Activated CD8-positive, alpha-beta memory T cell treated with anti-CD3 and anti-CD28 coated beads, Interleukin-2, amount 10 ng/mL, durations not matched to agents 7 days and 5 days (primary cell): Measurements from ENCODE around the gene ALDH1L1. TPM values are rescaled to one million over a fixed set of nuclear protein-coding genes. Genes with fewer than 3 reads are reported as not detected.

Experiments used
- ATAC-seq: fragments of 150-1000 bp; cut with Tn5 transposase; one replicate; pipeline ENCODE4 v1.10.0; 2021; ENCODE audit warnings: moderate library complexity
- CTCF ChIA-PET: fragments of 350-600 bp; sonication (Branson Sonifier 250); formaldehyde crosslinking; loops from one replicate; lab custom pipeline; 2021; ENCODE audit warnings: antibody characterized with exemption; lab: Charles Lee
- DNase-seq: peaks from one replicate; pipeline ENCODE4 v3.0.0-alpha.2; 2020
- H3K27ac Mint-ChIP-seq: one replicate; pipeline ENCODE4 v1.8.0; 2021; ENCODE audit warnings: mild to moderate bottlenecking, mixed read lengths
- H3K27me3 Mint-ChIP-seq: one replicate; pipeline ENCODE4 v1.8.0; 2021; ENCODE audit warnings: mixed read lengths
- H3K36me3 Mint-ChIP-seq: one replicate; pipeline ENCODE4 v1.8.0; 2021; ENCODE audit warnings: mild to moderate bottlenecking, mixed read lengths
- H3K4me1 Mint-ChIP-seq: one replicate; pipeline ENCODE4 v1.8.0; 2021; ENCODE audit warnings: mixed read lengths
- H3K4me3 Mint-ChIP-seq: one replicate; pipeline ENCODE4 v1.8.0; 2021; ENCODE audit warnings: mild to moderate bottlenecking, moderate library complexity, mixed read lengths
- H3K9me3 Mint-ChIP-seq: one replicate; pipeline ENCODE4 v1.8.0; 2022; ENCODE audit warnings: low read depth, mixed read lengths
- total RNA-seq, 2 experiments: library from RNA; stranded (reverse); gene quantifications; one replicate each; pipeline ENCODE4 v1.2.3, GENCODE V29; 2021

The ALDH1L1 gene
- total RNA-seq, 2 experiments from 2014 or later: not detected

- no peaks in the 10 kb centered on the region for H3K27me3 Mint-ChIP-seq
- no peaks in the 10 kb centered on the region for H3K9me3 Mint-ChIP-seq
- no peak overlapping the region for H3K27ac Mint-ChIP-seq
- DNase-seq (peak; percentile 23), ATAC-seq (no peak)
- no peak overlapping the region for H3K4me3 Mint-ChIP-seq
- H3K36me3 Mint-ChIP-seq: no peaks in the 10 kb centered on the region
- H3K4me1 Mint-ChIP-seq: no peaks in the 10 kb centered on the region
- CTCF ChIA-PET: no interaction called here
Measured at GRCh38 chr3:126156468-126156867, 23.9 kb downstream of the ALDH1L1 start.

- CTCF ChIA-PET: no interaction called here
Measured at GRCh38 chr3:126155819-126156218, 24.6 kb downstream of the ALDH1L1 start.

GRCh38 chr3:126155280-126155640 lies 25.1 kb downstream of the ALDH1L1 start:
- ATAC-seq (no peak), DNase-seq (no peak)
- no peak overlapping the region for H3K27ac Mint-ChIP-seq
- no peaks in the 10 kb centered on the region for H3K36me3 Mint-ChIP-seq
- no peaks in the 10 kb centered on the region for H3K27me3 Mint-ChIP-seq
- no peaks in the 10 kb centered on the region for H3K9me3 Mint-ChIP-seq
- CTCF ChIA-PET: no interaction called here
- no peak overlapping the region for H3K4me3 Mint-ChIP-seq
- H3K4me1 Mint-ChIP-seq: no peaks in the 10 kb centered on the region

More at GRCh38 chr3:126155819-126156218, 24.6 kb downstream of the ALDH1L1 start:
- no peaks in the 10 kb centered on the region for H3K9me3 Mint-ChIP-seq
- no peaks in the 10 kb centered on the region for H3K27me3 Mint-ChIP-seq
- no peaks in the 10 kb centered on the region for H3K4me1 Mint-ChIP-seq
- ATAC-seq: no peak
- H3K27ac Mint-ChIP-seq: no peak overlapping the region
- no peak for DNase-seq
- H3K36me3 Mint-ChIP-seq: no peaks in the 10 kb centered on the region
- H3K4me3 Mint-ChIP-seq: no peak overlapping the region

DNA sequence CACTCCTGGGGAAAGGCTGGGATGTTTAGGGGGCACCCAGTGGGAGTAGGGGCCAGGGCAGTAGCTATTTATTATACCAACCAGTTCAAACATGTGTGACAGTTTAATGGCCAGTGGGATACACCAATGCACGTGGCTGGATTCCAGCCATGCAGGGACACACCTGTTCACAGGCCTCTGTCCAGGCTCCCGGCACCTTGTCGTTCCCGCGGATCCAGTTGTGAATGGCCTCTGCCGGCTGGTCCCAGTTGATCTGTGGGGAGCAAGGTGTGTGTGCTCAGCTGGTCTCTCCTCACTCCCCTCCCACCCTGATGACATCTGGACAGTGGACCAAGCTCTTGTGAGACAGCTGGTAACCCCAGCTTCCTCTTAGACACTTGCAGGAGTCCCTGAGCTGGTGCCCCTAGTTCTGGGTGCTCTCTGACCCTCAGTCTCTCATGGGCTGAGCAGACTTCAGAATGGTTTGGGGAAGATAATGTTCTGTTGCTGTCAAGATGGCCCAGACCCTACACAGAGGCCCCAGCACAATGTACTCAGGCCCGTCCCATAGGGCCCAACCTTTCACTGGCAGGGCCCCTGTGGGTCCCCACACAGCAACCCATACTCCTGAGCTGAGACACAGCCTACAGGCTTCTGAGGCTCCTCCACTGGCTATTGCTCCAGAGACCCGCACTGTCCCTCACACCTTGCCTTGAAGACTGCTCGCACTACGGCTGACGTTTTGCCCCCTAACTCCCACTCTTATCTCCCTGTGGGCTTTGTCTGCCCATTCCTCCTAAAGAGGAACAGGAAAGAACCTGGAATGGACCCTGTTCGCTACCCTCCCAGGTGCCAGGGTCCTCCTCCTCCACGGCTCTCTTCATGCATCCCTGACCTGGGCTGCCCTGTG lies 25.8 kb downstream of the ALDH1L1 start:
- CTCF ChIA-PET: no interaction called here
- H3K4me1 Mint-ChIP-seq: no peaks in the 10 kb centered on the region

GRCh38 chr3:126153695-126154360 lies 26.6 kb downstream of the ALDH1L1 start:
- Mint-ChIP-seq H3K36me3 (no peaks in the 10 kb centered on the region), H3K9me3 (no peaks in the 10 kb centered on the region), H3K4me1 (no peaks in the 10 kb centered on the region), H3K27ac (no peak overlapping the region), H3K4me3 (no peak overlapping the region), H3K27me3 (no peaks in the 10 kb centered on the region)
- no peak for ATAC-seq
- peak; percentile 25 for DNase-seq
- CTCF ChIA-PET: no interaction called here

More for the DNA sequence above, 25.8 kb downstream of the ALDH1L1 start:
- DNase-seq (peak; percentile 29), ATAC-seq (no peak)
- H3K9me3 Mint-ChIP-seq: no peaks in the 10 kb centered on the region
- no peaks in the 10 kb centered on the region for H3K27me3 Mint-ChIP-seq
- no peak overlapping the region for H3K4me3 Mint-ChIP-seq
- H3K27ac Mint-ChIP-seq: no peak overlapping the region
- H3K36me3 Mint-ChIP-seq: no peaks in the 10 kb centered on the region

GRCh38 chr3:126152901-126153694 lies 27.3 kb downstream of the ALDH1L1 start:
- Mint-ChIP-seq H3K4me3 (no peak overlapping the region), H3K36me3 (no peaks in the 10 kb centered on the region), H3K27me3 (no peaks in the 10 kb centered on the region), H3K4me1 (no peaks in the 10 kb centered on the region), H3K27ac (no peak overlapping the region), H3K9me3 (no peaks in the 10 kb centered on the region)
- ATAC-seq (no peak), DNase-seq (peak; percentile 21)
- CTCF ChIA-PET: no interaction called here

DNA sequence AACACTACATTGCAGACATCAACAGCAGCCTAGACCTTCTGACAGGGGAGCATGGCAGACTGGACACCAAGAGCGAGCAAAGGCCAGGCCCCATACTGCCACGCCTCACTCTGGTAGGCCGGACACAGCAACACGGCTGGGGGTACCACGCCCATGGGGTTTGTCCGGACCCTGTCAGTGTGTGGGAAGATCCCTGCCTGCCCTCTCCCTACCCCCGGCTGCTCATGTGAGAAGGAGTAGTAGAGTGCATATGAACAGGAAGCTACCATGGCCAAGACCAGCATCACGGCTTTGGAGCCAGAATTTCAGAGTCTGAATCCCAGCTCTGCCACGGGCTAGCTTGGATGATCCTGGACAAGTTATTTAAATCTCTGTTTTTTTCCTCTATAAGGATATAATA lies 27.9 kb downstream of the ALDH1L1 start:
- no peak overlapping the region for H3K27ac Mint-ChIP-seq
- no peaks in the 10 kb centered on the region for H3K9me3 Mint-ChIP-seq
- ATAC-seq (no peak), DNase-seq (no peak)
- no peaks in the 10 kb centered on the region for H3K27me3 Mint-ChIP-seq
- H3K36me3 Mint-ChIP-seq: no peaks in the 10 kb centered on the region
- H3K4me1 Mint-ChIP-seq: no peaks in the 10 kb centered on the region
- CTCF ChIA-PET: no interaction called here
- H3K4me3 Mint-ChIP-seq: no peak overlapping the region

DNA sequence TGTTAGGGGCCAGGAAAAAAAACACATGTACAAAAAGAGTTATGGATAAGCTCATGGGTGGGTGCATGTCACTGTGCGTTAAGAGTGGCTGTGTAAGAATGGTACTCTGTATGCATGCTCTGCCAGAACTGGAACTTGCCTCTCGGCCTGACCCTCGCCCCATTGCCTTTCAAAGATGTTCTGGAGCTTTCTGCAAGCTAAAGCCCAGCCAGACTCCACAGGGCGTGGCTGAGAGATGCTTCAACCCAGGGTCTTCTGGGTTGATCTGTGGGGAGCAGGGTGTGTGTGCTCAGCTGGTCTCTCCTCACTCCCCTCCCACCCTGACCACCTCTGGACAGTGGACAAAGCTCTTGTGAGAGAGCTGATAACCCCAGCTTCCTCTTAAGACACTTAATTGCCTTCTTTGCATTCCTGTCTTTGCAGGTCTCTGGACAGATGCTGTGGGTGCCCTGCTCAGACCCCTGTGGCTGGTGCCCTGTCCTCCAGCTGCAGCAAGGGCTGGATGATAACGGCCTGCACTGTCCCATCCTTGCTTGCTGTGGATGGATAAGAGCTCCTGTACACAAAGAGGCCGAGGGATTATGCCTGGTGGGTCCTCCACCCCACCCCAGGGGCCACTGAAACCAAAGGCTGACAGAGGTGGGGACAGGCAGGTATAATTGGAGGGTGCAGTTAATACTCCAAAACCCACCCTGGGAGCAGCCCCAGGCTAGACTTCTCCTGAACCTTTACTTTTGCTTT lies 28.7 kb downstream of the ALDH1L1 start:
- DNase-seq (no peak), ATAC-seq (no peak)
- Mint-ChIP-seq H3K9me3 (no peaks in the 10 kb centered on the region), H3K4me3 (no peak overlapping the region), H3K36me3 (no peaks in the 10 kb centered on the region), H3K27ac (no peak overlapping the region), H3K4me1 (no peaks in the 10 kb centered on the region), H3K27me3 (no peaks in the 10 kb centered on the region)
- CTCF ChIA-PET: no interaction called here

GRCh38 chr3:126149960-126150515 lies 30.3 kb downstream of the ALDH1L1 start:
- DNase-seq (peak; percentile 31), ATAC-seq (no peak)
- Mint-ChIP-seq H3K4me3 (no peak overlapping the region), H3K4me1 (no peaks in the 10 kb centered on the region), H3K27me3 (no peaks in the 10 kb centered on the region), H3K9me3 (no peaks in the 10 kb centered on the region), H3K27ac (no peak overlapping the region), H3K36me3 (no peaks in the 10 kb centered on the region)
- CTCF ChIA-PET: no interaction called here

- H3K27ac Mint-ChIP-seq: no peak overlapping the region
- H3K4me1 Mint-ChIP-seq: no peaks in the 10 kb centered on the region
- ATAC-seq (no peak), DNase-seq (peak; percentile 32)
- CTCF ChIA-PET: no interaction called here
- no peaks in the 10 kb centered on the region for H3K36me3 Mint-ChIP-seq
- no peak overlapping the region for H3K4me3 Mint-ChIP-seq
- no peaks in the 10 kb centered on the region for H3K9me3 Mint-ChIP-seq
- peaks cover 6% of the 10 kb centered on the region for H3K27me3 Mint-ChIP-seq
Measured at GRCh38 chr3:126149256-126149902, 31.0 kb downstream of the ALDH1L1 start.

- no peak overlapping the region for H3K27ac Mint-ChIP-seq
- ATAC-seq: no peak
- CTCF ChIA-PET: no interaction called here
- H3K27me3 Mint-ChIP-seq: peaks cover 19% of the 10 kb centered on the region
- H3K4me1 Mint-ChIP-seq: no peaks in the 10 kb centered on the region
- no peak overlapping the region for H3K4me3 Mint-ChIP-seq
- no peak for DNase-seq
- no peaks in the 10 kb centered on the region for H3K36me3 Mint-ChIP-seq
- H3K9me3 Mint-ChIP-seq: no peaks in the 10 kb centered on the region
Measured at GRCh38 chr3:126147932-126148683, 32.3 kb downstream of the ALDH1L1 start.
